HG02938 (cell line): ENCODE results near the gene F12.
"Not testable (repeated sequence)": the region's sequence is repeated elsewhere in the genome, so short reads cannot be mapped to it uniquely, and the experiment has no call there.

Experiments used
- ATAC-seq: cut with Tn5 transposase; IDR thresholded peaks from one replicate; pipeline ENCODE4 v1.9.1; 2021; ENCODE audit warnings: mild to moderate bottlenecking, moderate library complexity; ENCODE audit not compliant: unreplicated experiment

F12 gene

DNA sequence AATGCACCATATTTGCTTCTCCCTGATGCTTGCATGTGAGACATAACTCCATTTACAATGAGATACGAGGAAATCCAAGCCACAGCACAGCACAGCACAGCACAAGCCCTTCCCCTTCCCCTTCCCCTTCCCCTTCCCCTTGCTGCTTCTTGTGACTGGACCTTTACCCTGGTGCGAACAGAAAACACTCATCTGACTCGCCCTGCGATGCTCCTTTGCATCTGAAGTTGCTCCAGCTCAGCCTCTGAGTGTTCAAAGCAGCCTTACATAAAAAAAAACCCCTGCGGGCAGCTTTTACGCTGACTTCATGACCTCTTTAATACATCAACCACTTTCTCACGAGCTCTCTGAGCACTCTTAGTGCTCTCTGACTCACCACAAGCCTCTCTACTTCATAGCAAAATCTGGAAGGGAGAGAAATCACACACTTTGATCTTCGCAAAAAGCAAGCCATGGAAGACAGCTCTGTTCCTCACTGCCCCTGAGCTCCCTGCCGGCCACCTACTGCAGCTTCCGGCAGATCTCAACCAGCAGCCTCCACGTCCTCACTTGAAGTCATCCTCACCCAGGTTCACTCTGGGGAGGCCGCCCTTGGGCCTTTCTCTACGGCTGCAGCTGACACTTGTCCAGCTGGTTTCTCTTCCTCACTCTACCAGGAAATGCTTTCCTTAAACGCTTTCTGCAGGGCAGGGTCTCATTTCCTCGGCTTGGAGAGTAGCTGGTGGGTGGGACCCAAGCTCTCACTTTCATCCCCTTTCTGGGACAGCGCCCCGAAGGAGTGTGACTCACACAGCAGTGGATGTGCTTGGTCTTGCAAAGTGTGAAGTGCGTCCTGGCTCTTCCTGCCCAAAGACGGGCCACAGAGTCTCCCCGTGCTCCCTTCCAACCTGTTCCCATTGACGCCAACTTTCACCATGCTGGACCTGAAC, 19.9 kb downstream of the F12 start:
- no peak for ATAC-seq

GRCh38 chr5:177388521-177389052, 20.8 kb downstream of the F12 start:
- no peak for ATAC-seq

DNA sequence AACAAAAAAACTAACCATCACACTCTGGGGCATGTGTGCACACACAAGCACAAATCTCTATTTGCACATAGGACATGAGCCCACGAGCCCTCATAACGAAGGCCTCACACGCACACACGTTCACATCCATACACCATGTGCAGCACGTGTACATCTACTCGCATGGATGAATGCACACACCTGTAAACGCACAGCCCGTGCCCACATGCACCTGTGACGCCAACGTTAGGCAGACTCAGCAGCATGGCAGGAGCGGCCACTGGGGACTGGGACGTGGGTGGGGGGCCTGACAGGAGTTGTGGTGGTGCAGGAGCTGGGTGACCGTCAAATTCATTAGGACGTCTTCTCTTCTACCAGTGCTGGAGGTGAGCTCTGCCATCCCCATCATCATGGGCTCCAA, 22.0 kb downstream of the F12 start:
- no peak for ATAC-seq

DNA sequence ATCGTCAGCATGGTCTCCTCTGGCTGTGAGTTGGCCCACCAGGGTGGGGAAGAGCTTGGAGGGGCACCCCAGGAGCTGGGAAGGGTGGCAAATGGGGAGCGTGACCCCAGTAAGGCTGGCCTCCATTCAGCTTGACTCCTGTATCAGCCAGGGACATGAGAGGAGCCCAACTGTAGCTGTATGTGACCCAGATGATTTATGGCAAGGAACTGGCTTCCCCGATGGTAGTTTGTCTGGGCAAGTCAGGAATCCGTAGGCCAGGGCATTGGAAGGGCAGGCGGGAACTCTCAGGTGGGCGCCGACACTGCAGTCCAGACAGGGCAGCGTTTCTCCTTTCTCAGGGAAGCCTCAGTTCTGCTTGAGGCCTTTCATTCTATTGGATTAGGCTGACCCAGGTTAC, 22.8 kb downstream of the F12 start:
- ATAC-seq, result no peak

DNA sequence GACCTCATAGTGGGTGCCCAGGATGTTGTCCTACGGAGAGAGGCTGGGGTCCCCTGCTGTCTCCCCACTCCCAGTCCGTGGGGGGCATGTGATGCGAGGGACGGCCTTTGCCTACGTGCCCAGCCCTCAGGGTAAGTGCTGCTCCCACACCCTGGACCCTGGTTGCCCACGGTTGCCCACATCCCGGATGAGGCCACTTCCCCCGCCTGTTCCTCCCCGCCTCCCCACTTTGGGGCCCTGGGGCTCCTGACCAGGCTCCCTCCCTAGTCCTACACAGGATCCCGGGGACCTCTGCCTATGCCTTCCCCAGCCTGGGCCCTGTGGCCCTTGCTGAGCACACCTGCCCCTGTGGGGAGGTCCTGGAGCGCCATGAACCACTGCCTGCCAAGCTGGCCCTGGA, 23.6 kb downstream of the F12 start:
- no peak for ATAC-seq

DNA sequence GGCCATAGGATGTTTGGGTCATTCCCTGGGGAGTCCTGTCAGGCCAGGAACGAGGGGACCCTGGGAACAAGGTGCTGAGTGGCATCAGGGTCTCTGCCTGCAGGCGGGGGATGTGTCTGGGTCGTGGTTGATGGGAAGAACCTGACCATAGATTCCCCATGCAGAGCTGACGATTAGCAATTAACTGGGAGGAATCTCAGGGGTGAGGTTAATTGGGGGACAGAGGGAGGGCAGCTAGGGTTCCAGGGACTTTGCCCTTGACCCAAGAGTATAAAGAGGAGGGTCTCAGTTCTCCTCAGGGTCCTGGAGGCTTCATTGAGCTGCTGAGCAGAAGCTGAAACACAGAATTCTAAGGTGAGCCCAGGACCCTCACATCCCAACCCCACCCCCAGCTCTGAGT, 25.2 kb downstream of the F12 start, which contains the start of gene SLC34A1:
TSS of gene SLC34A1 (plus strand) at position 301 of the 400 bp plus-strand sequence. CDS start 1,308 bp downstream, outside the sequence.
- no peak for ATAC-seq

- no peak for ATAC-seq
Observed at GRCh38 chr5:177383181-177383580, 26.2 kb downstream of the F12 start.

GRCh38 chr5:177382423-177383029, 26.8 kb downstream of the F12 start:
- no peak for ATAC-seq

GRCh38 chr5:177380805-177381126, 28.6 kb downstream of the F12 start:
- ATAC-seq, result no peak

DNA sequence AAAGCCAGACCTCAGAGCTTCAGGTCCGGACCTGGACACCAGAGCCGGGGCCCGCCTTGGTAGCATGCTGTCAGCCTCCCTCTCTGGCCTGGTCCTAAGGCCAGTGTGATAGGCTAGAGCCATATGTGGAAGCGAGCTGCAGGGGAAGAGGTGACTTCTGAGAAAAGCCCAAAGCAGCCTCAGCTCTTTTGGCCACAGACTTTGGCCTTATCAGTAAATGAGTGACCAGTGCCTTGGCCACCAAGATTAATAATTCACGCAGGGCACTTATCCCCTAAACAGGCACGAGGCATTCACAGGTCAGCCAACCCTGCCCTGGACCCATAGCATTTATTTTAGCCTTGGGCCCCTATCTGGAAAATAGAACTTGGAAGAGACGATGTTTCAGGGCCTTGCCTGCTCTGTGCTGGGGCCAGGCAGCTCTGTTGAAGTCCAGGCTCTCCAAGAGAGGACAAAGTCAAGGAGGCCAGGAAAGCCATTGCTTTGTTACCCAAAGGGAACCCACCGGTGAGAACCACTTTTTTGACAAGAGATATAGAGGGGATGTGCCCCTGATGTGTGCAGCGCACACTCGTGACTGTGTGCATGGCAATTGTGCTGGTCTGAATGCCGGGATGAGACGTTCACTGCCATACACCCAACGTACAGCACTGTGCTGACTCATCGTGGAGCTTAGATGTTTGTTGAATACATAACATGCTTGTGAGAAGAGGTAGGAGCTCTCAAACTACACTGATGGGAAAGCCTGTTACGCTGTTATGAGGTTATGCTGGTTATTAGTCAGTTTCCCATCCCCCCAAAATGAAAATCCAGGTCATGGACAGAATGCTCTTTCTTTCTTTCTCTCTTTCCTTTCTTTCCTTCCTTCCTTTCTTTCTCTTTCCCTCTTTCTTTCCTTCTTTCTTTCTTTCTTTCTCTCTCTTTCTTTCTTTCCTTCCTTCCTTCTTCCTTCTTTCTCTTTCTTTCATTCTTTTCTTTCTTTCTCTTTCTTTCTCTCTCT, 30.2 kb downstream of the F12 start:
- peak; percentile 48 for ATAC-seq

GRCh38 chr5:177377851-177378776, 31.2 kb downstream of the F12 start:
- ATAC-seq, result no peak

GRCh38 chr5:177376107-177376506, 33.3 kb downstream of the F12 start:
- no peak for ATAC-seq

DNA sequence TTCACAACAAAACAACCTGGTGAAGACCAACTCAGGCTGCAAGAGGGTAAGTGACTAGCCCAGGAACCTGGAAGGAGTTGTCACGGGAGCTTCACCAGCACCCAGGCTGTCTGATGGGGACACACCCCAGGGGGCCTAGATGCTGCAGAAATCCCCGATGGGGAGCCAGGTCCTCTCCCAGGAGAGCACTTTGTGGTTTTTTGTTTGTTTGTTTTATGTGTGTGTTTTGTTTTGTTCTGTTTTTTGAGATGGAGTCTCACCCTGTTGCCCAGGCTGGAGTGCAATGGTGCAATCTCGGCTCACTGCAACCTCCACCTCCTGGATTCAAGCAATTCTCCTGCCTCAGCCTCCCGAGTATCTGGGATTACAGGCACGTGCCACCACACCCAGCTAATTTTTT, 33.8 kb downstream of the F12 start:
- not testable (repeated sequence) for ATAC-seq

GRCh38 chr5:177374211-177374610, 35.2 kb downstream of the F12 start:
- no peak for ATAC-seq

- no peak for ATAC-seq
Observed at GRCh38 chr5:177373806-177374205, 35.6 kb downstream of the F12 start.

GRCh38 chr5:177372910-177373309, 36.5 kb downstream of the F12 start:
- ATAC-seq, result no peak

DNA sequence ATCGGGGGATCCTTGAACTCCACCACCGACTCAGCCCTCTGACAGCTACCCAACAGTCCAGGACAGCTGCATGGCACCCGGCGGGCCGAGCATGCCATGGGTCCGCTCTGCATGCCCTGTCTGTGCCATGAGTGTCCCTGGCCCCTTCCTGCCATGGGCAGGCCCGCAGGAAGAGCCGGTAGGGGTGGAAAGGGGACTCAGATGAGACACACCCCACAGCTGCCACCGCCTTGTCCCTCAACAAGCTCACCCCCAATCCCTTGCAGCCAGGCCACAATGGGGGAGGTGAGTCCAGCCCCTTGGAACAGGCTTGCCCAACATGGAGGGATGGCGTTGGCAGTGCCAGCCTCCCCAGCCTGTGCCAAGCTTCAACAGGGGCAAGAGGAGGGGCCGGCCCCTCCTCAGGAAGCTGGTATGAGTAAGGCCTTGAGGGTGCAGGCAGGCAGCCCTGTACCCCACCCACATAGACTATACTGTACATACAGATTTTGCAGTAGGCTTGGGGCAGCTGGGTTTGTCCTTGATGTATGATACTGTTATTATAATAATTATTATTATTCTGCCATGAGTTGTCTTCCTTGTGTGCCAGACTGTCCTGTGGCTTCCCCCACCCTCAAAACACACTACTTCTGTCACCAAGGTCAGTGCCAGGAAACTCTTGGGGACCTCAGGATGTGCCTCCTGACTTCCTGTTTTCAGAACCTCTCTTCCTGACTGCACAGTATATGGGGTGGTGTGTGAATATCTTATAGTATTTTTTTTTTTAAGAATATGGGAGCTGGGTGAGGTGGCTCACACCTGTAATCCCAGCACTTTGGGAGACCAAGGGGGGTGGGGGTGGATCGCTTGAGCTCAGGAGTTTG, 37.1 kb downstream of the F12 start:
- ATAC-seq, result no peak

- ATAC-seq, result no peak
Observed at GRCh38 chr5:177371120-177372033, 38.0 kb downstream of the F12 start.
